Measurements from ENCODE around the gene THAP9.
A peak's percentile ranks its signal among the peaks of the same experiment; 100 is the strongest.

The THAP9 gene

GRCh38 chr4:82898322-82899243 lies 2.0 kb upstream of the THAP9 start:
- H4K8ac ChIP-seq (ENCODE audit: low read depth, low read length) = no peak overlapping the region
- H2BK15ac ChIP-seq (ENCODE audit: low read length) = no peak overlapping the region
- H3K36me3 ChIP-seq (replicated peaks in 1 of 2; ENCODE audit: control insufficient read depth in 2 of 2, insufficient read depth in 2 of 2, low read length in 2 of 2) = peaks cover 9 to 62% of the 10 kb centered on the region in 2 donors
- no peak overlapping the region for H2BK12ac ChIP-seq (ENCODE audit: low read length)
- H3K79me1 ChIP-seq (ENCODE audit: low read depth, low read length) = no peaks in the 10 kb centered on the region
- H3K4me2 ChIP-seq (ENCODE audit: insufficient read depth, low read length, poor library complexity, severe bottlenecking) = peak overlapping the region; percentile 48
- peaks cover 0 to 7% of the 10 kb centered on the region in 2 donors for H3K4me1 ChIP-seq (ENCODE audit: control insufficient read depth in 2 of 2, insufficient read depth in 1 of 2, low read depth in 1 of 2, low read length in 2 of 2)
- no peak overlapping the region for H2AFZ ChIP-seq (ENCODE audit: low read length)
- no peak for DNase-seq (ENCODE audit: low spot score)
- H3K9ac ChIP-seq (ENCODE audit: low read depth, low read length, poor library complexity) = no peak overlapping the region
- no peak overlapping the region for H2BK5ac ChIP-seq (ENCODE audit: low read length)
- H2AK5ac ChIP-seq (ENCODE audit: low read depth, low read length) = no peak overlapping the region
- H3K27me3 ChIP-seq (ENCODE audit: control insufficient read depth in 3 of 3, insufficient read depth in 3 of 3, low read depth in 1 of 3, low read length in 3 of 3) = no peaks in the 10 kb centered on the region
- H3K18ac ChIP-seq (ENCODE audit: low read length) = no peak overlapping the region
- H3K4me3 ChIP-seq (ENCODE audit: low read length in 2 of 2) = peak overlapping the region; percentile 70 to 91
- H3K23ac ChIP-seq (ENCODE audit: low read depth, low read length, poor library complexity) = no peak overlapping the region
- no peaks in the 10 kb centered on the region for H3K9me3 ChIP-seq (replicated peaks in 1 of 2; ENCODE audit: control insufficient read depth in 2 of 2, insufficient read depth in 1 of 2, low read depth in 1 of 2, low read length in 2 of 2)
- H4K91ac ChIP-seq (ENCODE audit: low read depth, low read length, poor library complexity) = no peak overlapping the region
- H3K14ac ChIP-seq (ENCODE audit: low read length) = no peak overlapping the region
- WGBS, 2 donors (ENCODE audit: extremely low coverage in 2 of 2, insufficient read length in 2 of 2, insufficient replicate concordance in 1 of 2) = no CpG with 5 or more reads among the region's 7 CpGs
- no peak overlapping the region for H2BK120ac ChIP-seq (ENCODE audit: low read depth, low read length)
- H3K27ac ChIP-seq (replicated peaks; ENCODE audit: low read length) = no peak overlapping the region
- H3K4ac ChIP-seq (ENCODE audit: low read length) = no peak overlapping the region

GRCh38 chr4:82899374-82900065 lies 1.0 kb upstream of the THAP9 start:
- no peak overlapping the region for H3K18ac ChIP-seq (ENCODE audit: low read length)
- no peak overlapping the region for H3K4ac ChIP-seq (ENCODE audit: low read length)
- peaks cover 0 to 7% of the 10 kb centered on the region in 2 donors for H3K4me1 ChIP-seq (ENCODE audit: control insufficient read depth in 2 of 2, insufficient read depth in 1 of 2, low read depth in 1 of 2, low read length in 2 of 2)
- peak overlapping the region; percentile 94 for H2AFZ ChIP-seq (ENCODE audit: low read length)
- no peaks in the 10 kb centered on the region for H3K9me3 ChIP-seq (replicated peaks in 1 of 2; ENCODE audit: control insufficient read depth in 2 of 2, insufficient read depth in 1 of 2, low read depth in 1 of 2, low read length in 2 of 2)
- H3K36me3 ChIP-seq (replicated peaks in 1 of 2; ENCODE audit: control insufficient read depth in 2 of 2, insufficient read depth in 2 of 2, low read length in 2 of 2) = peaks cover 4 to 58% of the 10 kb centered on the region in 2 donors
- H2BK15ac ChIP-seq (ENCODE audit: low read length) = no peak overlapping the region
- H3K4me2 ChIP-seq (ENCODE audit: insufficient read depth, low read length, poor library complexity, severe bottlenecking) = peak overlapping the region; percentile 57
- H3K79me1 ChIP-seq (ENCODE audit: low read depth, low read length) = no peaks in the 10 kb centered on the region
- DNase-seq (ENCODE audit: low spot score) = no peak
- H4K8ac ChIP-seq (ENCODE audit: low read depth, low read length) = no peak overlapping the region
- H3K4me3 ChIP-seq (ENCODE audit: low read length in 2 of 2) = peak overlapping the region; percentile 91
- no peak overlapping the region for H3K14ac ChIP-seq (ENCODE audit: low read length)
- no peak overlapping the region for H2AK5ac ChIP-seq (ENCODE audit: low read depth, low read length)
- H4K91ac ChIP-seq (ENCODE audit: low read depth, low read length, poor library complexity) = no peak overlapping the region
- H2BK5ac ChIP-seq (ENCODE audit: low read length) = no peak overlapping the region
- no CpG with 5 or more reads among the region's 4 CpGs for WGBS, 2 donors (ENCODE audit: extremely low coverage in 2 of 2, insufficient read length in 2 of 2, insufficient replicate concordance in 1 of 2)
- H3K9ac ChIP-seq (ENCODE audit: low read depth, low read length, poor library complexity) = no peak overlapping the region
- no peaks in the 10 kb centered on the region for H3K27me3 ChIP-seq (ENCODE audit: control insufficient read depth in 3 of 3, insufficient read depth in 3 of 3, low read depth in 1 of 3, low read length in 3 of 3)
- peak overlapping the region; percentile 88 for H3K27ac ChIP-seq (replicated peaks; ENCODE audit: low read length)
- no peak overlapping the region for H2BK120ac ChIP-seq (ENCODE audit: low read depth, low read length)
- no peak overlapping the region for H2BK12ac ChIP-seq (ENCODE audit: low read length)
- H3K23ac ChIP-seq (ENCODE audit: low read depth, low read length, poor library complexity) = no peak overlapping the region

DNA sequence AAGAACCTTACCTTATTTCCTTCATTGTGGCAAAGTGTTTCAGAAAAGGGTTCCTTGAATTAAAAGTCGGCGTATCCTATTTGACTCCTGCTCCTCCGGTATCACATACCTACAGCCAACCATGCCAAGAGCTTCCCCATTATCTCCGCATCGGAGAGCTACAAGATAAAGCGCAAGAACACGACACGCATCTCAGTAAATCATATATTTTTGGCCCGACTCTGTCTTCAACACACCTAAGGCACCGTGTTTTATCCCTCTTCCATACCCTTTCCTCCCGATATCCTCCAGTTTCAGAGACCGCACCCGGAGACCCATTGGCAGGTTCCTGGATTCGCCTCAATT lies 497 bp upstream of the THAP9 start:
- H3K9ac ChIP-seq (ENCODE audit: low read depth, low read length, poor library complexity) = no peak overlapping the region
- no CpG with 5 or more reads among the region's 14 CpGs for WGBS, 2 donors (ENCODE audit: extremely low coverage in 2 of 2, insufficient read length in 2 of 2, insufficient replicate concordance in 1 of 2)
- peak overlapping the region; percentile 88 for H3K27ac ChIP-seq (replicated peaks; ENCODE audit: low read length)
- H3K36me3 ChIP-seq (replicated peaks in 1 of 2; ENCODE audit: control insufficient read depth in 2 of 2, insufficient read depth in 2 of 2, low read length in 2 of 2) = peaks cover 4 to 58% of the 10 kb centered on the region in 2 donors
- no peak overlapping the region for H4K91ac ChIP-seq (ENCODE audit: low read depth, low read length, poor library complexity)
- no peaks in the 10 kb centered on the region for H3K27me3 ChIP-seq (ENCODE audit: control insufficient read depth in 3 of 3, insufficient read depth in 3 of 3, low read depth in 1 of 3, low read length in 3 of 3)
- H3K18ac ChIP-seq (ENCODE audit: low read length) = peak overlapping the region; percentile 53
- H2BK120ac ChIP-seq (ENCODE audit: low read depth, low read length) = no peak overlapping the region
- H3K4me1 ChIP-seq (ENCODE audit: control insufficient read depth in 2 of 2, insufficient read depth in 1 of 2, low read depth in 1 of 2, low read length in 2 of 2) = peaks cover 0 to 7% of the 10 kb centered on the region in 2 donors
- no peak overlapping the region for H4K8ac ChIP-seq (ENCODE audit: low read depth, low read length)
- peak overlapping the region; percentile 91 for H3K4me3 ChIP-seq (ENCODE audit: low read length in 2 of 2)
- H2AK5ac ChIP-seq (ENCODE audit: low read depth, low read length) = no peak overlapping the region
- peak overlapping the region; percentile 90 for H2BK5ac ChIP-seq (ENCODE audit: low read length)
- peak overlapping the region; percentile 94 for H2AFZ ChIP-seq (ENCODE audit: low read length)
- H2BK12ac ChIP-seq (ENCODE audit: low read length) = no peak overlapping the region
- peak; percentile 42 for DNase-seq (ENCODE audit: low spot score)
- no peak overlapping the region for H2BK15ac ChIP-seq (ENCODE audit: low read length)
- no peak overlapping the region for H3K14ac ChIP-seq (ENCODE audit: low read length)
- H3K4me2 ChIP-seq (ENCODE audit: insufficient read depth, low read length, poor library complexity, severe bottlenecking) = peak overlapping the region; percentile 47
- H3K79me1 ChIP-seq (ENCODE audit: low read depth, low read length) = no peaks in the 10 kb centered on the region
- no peak overlapping the region for H3K4ac ChIP-seq (ENCODE audit: low read length)
- no peak overlapping the region for H3K23ac ChIP-seq (ENCODE audit: low read depth, low read length, poor library complexity)
- no peaks in the 10 kb centered on the region for H3K9me3 ChIP-seq (replicated peaks in 1 of 2; ENCODE audit: control insufficient read depth in 2 of 2, insufficient read depth in 1 of 2, low read depth in 1 of 2, low read length in 2 of 2)

GRCh38 chr4:82901183-82901718 lies 716 bp downstream of the THAP9 start:
- H3K4ac ChIP-seq (ENCODE audit: low read length) = no peak overlapping the region
- peak overlapping the region; percentile 65 for H3K4me2 ChIP-seq (ENCODE audit: insufficient read depth, low read length, poor library complexity, severe bottlenecking)
- no peak overlapping the region for H3K14ac ChIP-seq (ENCODE audit: low read length)
- no peak overlapping the region for H2BK5ac ChIP-seq (ENCODE audit: low read length)
- H4K91ac ChIP-seq (ENCODE audit: low read depth, low read length, poor library complexity) = no peak overlapping the region
- DNase-seq (ENCODE audit: low spot score) = no peak
- H2BK120ac ChIP-seq (ENCODE audit: low read depth, low read length) = no peak overlapping the region
- no peak overlapping the region for H2BK15ac ChIP-seq (ENCODE audit: low read length)
- peak overlapping the region; percentile 94 for H3K18ac ChIP-seq (ENCODE audit: low read length)
- H3K36me3 ChIP-seq (replicated peaks in 1 of 2; ENCODE audit: control insufficient read depth in 2 of 2, insufficient read depth in 2 of 2, low read length in 2 of 2) = peaks cover 2 to 58% of the 10 kb centered on the region in 2 donors
- H3K27ac ChIP-seq (replicated peaks; ENCODE audit: low read length) = peak overlapping the region; percentile 94
- no peak overlapping the region for H3K23ac ChIP-seq (ENCODE audit: low read depth, low read length, poor library complexity)
- no peak overlapping the region for H4K8ac ChIP-seq (ENCODE audit: low read depth, low read length)
- H2AK5ac ChIP-seq (ENCODE audit: low read depth, low read length) = no peak overlapping the region
- H3K4me3 ChIP-seq (ENCODE audit: low read length in 2 of 2) = peak overlapping the region; percentile 89 to 91
- no peak overlapping the region for H2BK12ac ChIP-seq (ENCODE audit: low read length)
- H3K9me3 ChIP-seq (replicated peaks in 1 of 2; ENCODE audit: control insufficient read depth in 2 of 2, insufficient read depth in 1 of 2, low read depth in 1 of 2, low read length in 2 of 2) = no peaks in the 10 kb centered on the region
- no CpG with 5 or more reads among the region's 8 CpGs for WGBS, 2 donors (ENCODE audit: extremely low coverage in 2 of 2, insufficient read length in 2 of 2, insufficient replicate concordance in 1 of 2)
- no peaks in the 10 kb centered on the region for H3K27me3 ChIP-seq (ENCODE audit: control insufficient read depth in 3 of 3, insufficient read depth in 3 of 3, low read depth in 1 of 3, low read length in 3 of 3)
- peaks cover 0 to 7% of the 10 kb centered on the region in 2 donors for H3K4me1 ChIP-seq (ENCODE audit: control insufficient read depth in 2 of 2, insufficient read depth in 1 of 2, low read depth in 1 of 2, low read length in 2 of 2)
- H3K9ac ChIP-seq (ENCODE audit: low read depth, low read length, poor library complexity) = peak overlapping the region; percentile 96
- no peaks in the 10 kb centered on the region for H3K79me1 ChIP-seq (ENCODE audit: low read depth, low read length)
- peak overlapping the region; percentile 94 for H2AFZ ChIP-seq (ENCODE audit: low read length)
